Activated CD4-positive, alpha-beta T cell treated with anti-CD3 and anti-CD28 coated beads, Interleukin-2, amount 10 ng/mL, durations not matched to agents 24 days and 14 days (primary cell): Measurements from ENCODE around the gene TAS2R41. TPM values are rescaled to one million over a fixed set of nuclear protein-coding genes. Genes with fewer than 3 reads are reported as not detected.

Source experiments
- DNase-seq: peaks from one replicate; pipeline ENCODE4 v3.0.0; 2022
- H3K27ac Mint-ChIP-seq: one replicate; pipeline ENCODE4 v1.8.0; 2022; ENCODE audit warnings: mild to moderate bottlenecking, mixed read lengths
- H3K27me3 Mint-ChIP-seq: one replicate; pipeline ENCODE4 v1.8.0; 2022; ENCODE audit warnings: mixed read lengths
- H3K36me3 Mint-ChIP-seq: one replicate; pipeline ENCODE4 v1.8.0; 2022; ENCODE audit warnings: low read depth, mild to moderate bottlenecking, mixed read lengths
- H3K4me1 Mint-ChIP-seq: one replicate; pipeline ENCODE4 v1.8.0; 2021; ENCODE audit warnings: mixed read lengths
- H3K4me3 Mint-ChIP-seq: one replicate; pipeline ENCODE4 v1.8.0; 2022; ENCODE audit warnings: mild to moderate bottlenecking, moderate library complexity, mixed read lengths
- H3K9me3 Mint-ChIP-seq: one replicate; pipeline ENCODE4 v1.8.0; 2021; ENCODE audit warnings: mixed read lengths
- intact Hi-C: fragments of 100-400 bp; cut with micrococcal nuclease; formaldehyde crosslinking; loops from one replicate; pipeline ENCODE4 v1.15.1; 2023
- total RNA-seq: library from RNA; stranded (reverse); gene quantifications from 2 replicates; pipeline ENCODE4 v1.2.3, GENCODE V29; 2022

The TAS2R41 gene
- total RNA-seq, 1 donor from 2014 or later, result not detected

GRCh38 chr7:143448429-143448828, 29.2 kb upstream of the TAS2R41 start:
- no peaks in the 10 kb centered on the region for H3K4me1 Mint-ChIP-seq
- DNase-seq, result no peak
- H3K4me3 Mint-ChIP-seq, result no peak overlapping the region
- intact Hi-C loops, result no loop called here
- H3K36me3 Mint-ChIP-seq, result no peaks in the 10 kb centered on the region
- peaks cover 2% of the 10 kb centered on the region for H3K27me3 Mint-ChIP-seq
- H3K9me3 Mint-ChIP-seq, result no peaks in the 10 kb centered on the region
- no peak overlapping the region for H3K27ac Mint-ChIP-seq

GRCh38 chr7:143449793-143450192, 27.9 kb upstream of the TAS2R41 start:
- H3K27ac Mint-ChIP-seq, result no peak overlapping the region
- no peaks in the 10 kb centered on the region for H3K9me3 Mint-ChIP-seq
- intact Hi-C loops, result no loop called here
- no peaks in the 10 kb centered on the region for H3K36me3 Mint-ChIP-seq
- H3K4me1 Mint-ChIP-seq, result no peaks in the 10 kb centered on the region
- H3K27me3 Mint-ChIP-seq, result peaks cover 4% of the 10 kb centered on the region
- DNase-seq, result no peak
- H3K4me3 Mint-ChIP-seq, result no peak overlapping the region

DNA sequence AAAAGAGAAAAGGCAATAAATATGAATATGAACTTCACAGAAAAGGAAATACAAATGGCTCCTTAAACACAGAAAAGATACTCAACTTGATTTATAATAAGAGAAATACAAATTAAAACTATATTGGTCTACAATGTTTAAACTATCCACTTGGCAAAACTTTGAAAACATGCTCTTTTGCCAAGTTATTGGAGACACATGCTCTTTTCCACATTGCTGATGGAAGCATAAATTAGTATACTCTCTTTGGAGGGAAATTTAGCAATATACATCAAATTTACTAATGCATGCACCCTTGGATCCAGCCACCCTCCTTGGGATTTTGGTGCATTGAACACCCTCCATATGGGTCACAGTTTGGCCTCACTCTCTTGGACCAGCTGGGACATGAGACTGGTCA, 26.6 kb upstream of the TAS2R41 start:
- Mint-ChIP-seq H3K4me1 (no peaks in the 10 kb centered on the region), H3K4me3 (no peak overlapping the region), H3K36me3 (no peaks in the 10 kb centered on the region), H3K27me3 (peaks cover 4% of the 10 kb centered on the region), H3K27ac (no peak overlapping the region), H3K9me3 (no peaks in the 10 kb centered on the region)
- intact Hi-C loops, result no loop called here
- DNase-seq, result peak; percentile 42

- Mint-ChIP-seq H3K4me1 (no peaks in the 10 kb centered on the region), H3K27ac (no peak overlapping the region), H3K4me3 (no peak overlapping the region), H3K9me3 (no peaks in the 10 kb centered on the region), H3K36me3 (no peaks in the 10 kb centered on the region), H3K27me3 (peaks cover 4% of the 10 kb centered on the region)
- intact Hi-C loops, result no loop called here
- DNase-seq, result peak; percentile 41
Observed at GRCh38 chr7:143451746-143452145, 25.9 kb upstream of the TAS2R41 start.

DNA sequence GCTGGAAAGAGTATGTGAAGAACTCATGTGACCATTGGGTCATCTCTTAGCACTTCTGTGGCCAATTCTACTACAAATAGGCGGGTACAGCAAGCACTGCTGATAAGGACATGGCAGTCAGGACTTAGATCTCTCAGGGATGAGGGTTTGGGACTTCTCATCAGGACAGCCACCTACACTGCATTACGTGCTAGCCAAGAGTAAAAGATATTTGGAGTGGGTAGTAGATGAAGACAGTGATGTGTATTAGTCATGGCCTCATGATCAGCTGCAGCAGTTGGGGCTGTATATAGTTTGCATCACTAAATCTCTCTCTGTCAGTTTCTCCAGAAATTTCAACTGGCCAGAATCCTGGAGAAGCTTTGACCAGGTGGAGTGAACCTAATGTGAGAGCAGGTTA, 25.2 kb upstream of the TAS2R41 start:
- no peaks in the 10 kb centered on the region for H3K36me3 Mint-ChIP-seq
- no peak overlapping the region for H3K4me3 Mint-ChIP-seq
- no peaks in the 10 kb centered on the region for H3K4me1 Mint-ChIP-seq
- no peak overlapping the region for H3K27ac Mint-ChIP-seq
- DNase-seq, result peak; percentile 44
- peaks cover 4% of the 10 kb centered on the region for H3K27me3 Mint-ChIP-seq
- no peaks in the 10 kb centered on the region for H3K9me3 Mint-ChIP-seq
- intact Hi-C loops, result no loop called here

DNA sequence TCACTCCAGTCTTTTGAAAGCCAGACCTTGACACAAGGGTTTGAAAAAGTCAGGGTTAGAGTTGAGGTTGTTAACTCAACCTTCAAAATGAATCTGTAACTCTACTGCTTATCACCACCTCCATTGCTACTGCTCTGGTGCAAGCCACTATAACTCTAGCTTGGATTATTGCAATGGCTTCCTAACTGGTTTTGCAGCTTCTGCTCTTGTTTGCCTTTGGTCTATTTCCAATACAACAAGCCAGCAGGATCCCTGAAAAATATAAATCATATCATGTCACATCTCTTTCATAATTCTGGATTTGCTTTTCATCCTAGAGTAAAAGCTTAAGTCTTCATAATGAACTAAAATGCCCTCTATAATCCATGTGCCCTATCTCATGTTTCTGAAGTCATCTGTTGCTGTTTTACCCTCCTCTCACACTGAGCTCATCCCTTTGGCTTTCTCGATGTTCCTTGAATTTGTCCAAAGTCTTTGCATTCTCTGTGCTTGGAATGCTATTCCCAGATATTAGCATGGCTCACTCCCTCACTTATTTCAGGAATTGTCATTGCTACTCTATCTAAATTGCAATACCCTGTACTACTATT, 23.5 kb upstream of the TAS2R41 start:
- intact Hi-C loops, result no loop called here
- H3K4me3 Mint-ChIP-seq, result no peak overlapping the region

DNA sequence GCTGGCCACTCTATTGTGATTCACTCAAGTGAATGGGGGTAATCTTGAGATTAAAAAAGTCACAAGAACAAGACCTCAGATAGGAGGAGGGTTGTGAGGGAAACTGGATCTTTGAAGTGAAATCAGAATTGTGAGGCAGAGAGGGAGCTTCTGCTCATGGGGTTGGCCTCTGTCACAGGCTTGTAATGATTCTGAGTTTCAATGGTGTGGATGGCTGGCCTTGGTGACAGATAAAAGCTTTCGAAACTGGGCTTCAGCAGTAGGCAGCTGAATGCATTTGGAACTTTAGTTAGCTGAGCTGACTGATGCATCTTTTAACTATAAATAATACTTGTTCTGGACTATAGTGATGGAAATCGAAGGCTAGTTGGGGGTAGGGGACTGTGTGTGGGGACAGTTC, 22.2 kb upstream of the TAS2R41 start:
- Mint-ChIP-seq H3K27me3 (peaks cover 4% of the 10 kb centered on the region), H3K4me3 (no peak overlapping the region), H3K4me1 (no peaks in the 10 kb centered on the region), H3K36me3 (no peaks in the 10 kb centered on the region), H3K27ac (no peak overlapping the region), H3K9me3 (no peaks in the 10 kb centered on the region)
- intact Hi-C loops, result no loop called here
- peak; percentile 32 for DNase-seq

More for the DNA sequence above, 23.5 kb upstream of the TAS2R41 start:
- Mint-ChIP-seq H3K27ac (no peak overlapping the region), H3K27me3 (peaks cover 4% of the 10 kb centered on the region), H3K4me1 (no peaks in the 10 kb centered on the region), H3K36me3 (no peaks in the 10 kb centered on the region), H3K9me3 (no peaks in the 10 kb centered on the region)
- DNase-seq, result peak; percentile 21

- no peaks in the 10 kb centered on the region for H3K4me1 Mint-ChIP-seq
- no peak for DNase-seq
- intact Hi-C loops, result no loop called here
- no peak overlapping the region for H3K4me3 Mint-ChIP-seq
- H3K27me3 Mint-ChIP-seq, result peaks cover 4% of the 10 kb centered on the region
- H3K27ac Mint-ChIP-seq, result no peak overlapping the region
- H3K9me3 Mint-ChIP-seq, result no peaks in the 10 kb centered on the region
- no peaks in the 10 kb centered on the region for H3K36me3 Mint-ChIP-seq
Observed at GRCh38 chr7:143455942-143456341, 21.7 kb upstream of the TAS2R41 start.

DNA sequence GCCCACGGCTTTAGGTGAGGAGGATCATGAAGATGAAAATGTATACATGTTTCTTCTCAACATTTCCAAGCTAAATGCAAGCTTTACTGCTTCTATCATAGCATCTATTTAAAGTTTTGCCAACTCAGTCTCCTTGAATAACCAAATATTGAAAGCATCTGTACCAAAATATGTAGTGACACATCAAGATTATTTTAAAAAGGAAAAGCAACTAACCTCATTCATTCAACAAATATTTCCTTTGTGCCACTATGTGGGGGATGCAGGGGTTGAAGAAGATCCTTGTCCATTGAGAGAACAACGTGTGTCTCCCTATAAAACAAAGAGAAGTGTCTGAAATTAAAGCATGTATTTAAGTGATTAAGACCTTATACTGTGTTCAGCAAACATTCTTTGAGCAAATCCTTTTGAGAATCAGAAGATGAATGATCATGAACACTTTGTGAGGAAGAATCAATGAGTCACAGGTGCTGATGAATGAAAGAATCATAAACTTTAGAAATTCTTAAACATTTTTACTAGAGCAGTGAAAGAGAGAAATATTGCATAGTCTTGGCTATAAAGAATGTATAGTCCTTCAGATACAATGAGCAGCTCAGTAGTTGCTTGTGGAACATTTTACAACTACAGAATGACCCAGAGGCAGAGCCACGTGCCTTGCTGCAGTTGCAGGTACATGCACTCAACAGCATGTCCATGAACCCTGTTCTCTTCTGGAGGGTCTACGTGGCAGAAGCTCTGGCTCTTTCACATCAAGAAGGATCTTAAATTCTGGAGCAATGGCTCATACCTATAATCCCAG, 20.5 kb upstream of the TAS2R41 start:
- H3K27me3 Mint-ChIP-seq, result peaks cover 4% of the 10 kb centered on the region

DNA sequence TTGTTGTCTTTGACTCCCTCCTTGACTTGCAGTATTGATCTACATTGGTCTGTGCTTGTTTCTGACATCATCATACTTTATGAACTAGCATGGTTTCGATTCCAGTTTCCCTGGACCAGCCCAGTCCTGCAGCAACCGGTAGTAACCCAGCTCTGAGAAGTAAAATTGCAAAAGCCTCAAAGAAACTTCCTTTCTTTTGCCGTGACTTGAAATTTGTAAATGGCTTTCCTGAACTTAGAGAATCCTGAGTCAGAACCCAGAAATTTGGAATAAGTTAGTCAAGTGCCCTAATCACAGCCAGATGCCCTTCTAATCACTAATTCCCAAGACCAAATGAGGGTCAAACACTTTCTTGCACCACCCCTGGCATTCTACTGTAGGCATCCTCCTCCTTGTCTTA, 19.4 kb upstream of the TAS2R41 start:
- peaks cover 4% of the 10 kb centered on the region for H3K27me3 Mint-ChIP-seq
- intact Hi-C loops, result no loop called here
- no peak overlapping the region for H3K4me3 Mint-ChIP-seq
- no peak overlapping the region for H3K27ac Mint-ChIP-seq
- DNase-seq, result peak; percentile 29
- no peaks in the 10 kb centered on the region for H3K9me3 Mint-ChIP-seq
- H3K4me1 Mint-ChIP-seq, result no peaks in the 10 kb centered on the region
- H3K36me3 Mint-ChIP-seq, result no peaks in the 10 kb centered on the region

More for the DNA sequence above, 20.5 kb upstream of the TAS2R41 start:
- no peaks in the 10 kb centered on the region for H3K9me3 Mint-ChIP-seq
- no peak for DNase-seq
- intact Hi-C loops, result no loop called here
- H3K36me3 Mint-ChIP-seq, result no peaks in the 10 kb centered on the region
- H3K4me1 Mint-ChIP-seq, result no peaks in the 10 kb centered on the region
- no peak overlapping the region for H3K4me3 Mint-ChIP-seq
- H3K27ac Mint-ChIP-seq, result no peak overlapping the region

GRCh38 chr7:143458681-143459080, 19.0 kb upstream of the TAS2R41 start:
- intact Hi-C loops, result no loop called here
- H3K4me1 Mint-ChIP-seq, result no peaks in the 10 kb centered on the region
- no peak overlapping the region for H3K27ac Mint-ChIP-seq

DNA sequence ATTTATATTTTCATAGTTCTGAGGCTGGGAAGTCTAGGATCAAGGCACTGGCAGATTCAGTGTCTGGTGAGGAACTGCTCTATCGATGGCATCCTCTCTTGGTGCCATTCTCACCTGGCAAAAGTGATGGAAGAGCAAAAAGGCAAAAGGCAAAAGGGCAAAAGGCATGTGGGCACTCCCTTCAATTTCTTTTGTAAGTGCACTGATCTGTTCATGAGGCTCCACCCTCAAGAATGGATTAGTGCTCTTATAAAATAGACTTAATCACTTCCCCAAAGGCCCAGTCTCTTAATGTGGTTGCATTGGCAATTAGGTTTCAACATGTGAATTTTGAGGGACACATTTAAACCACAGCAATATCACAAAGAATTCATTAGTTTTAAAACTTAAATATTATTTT, 18.3 kb upstream of the TAS2R41 start:
- no peak for DNase-seq
- Mint-ChIP-seq H3K36me3 (no peaks in the 10 kb centered on the region), H3K4me1 (no peaks in the 10 kb centered on the region), H3K27me3 (peaks cover 3% of the 10 kb centered on the region), H3K27ac (no peak overlapping the region), H3K9me3 (no peaks in the 10 kb centered on the region), H3K4me3 (no peak overlapping the region)
- intact Hi-C loops, result no loop called here

More at GRCh38 chr7:143458681-143459080, 19.0 kb upstream of the TAS2R41 start:
- peak; percentile 23 for DNase-seq
- no peak overlapping the region for H3K4me3 Mint-ChIP-seq
- H3K27me3 Mint-ChIP-seq, result peaks cover 4% of the 10 kb centered on the region
- H3K9me3 Mint-ChIP-seq, result no peaks in the 10 kb centered on the region
- no peaks in the 10 kb centered on the region for H3K36me3 Mint-ChIP-seq

DNA sequence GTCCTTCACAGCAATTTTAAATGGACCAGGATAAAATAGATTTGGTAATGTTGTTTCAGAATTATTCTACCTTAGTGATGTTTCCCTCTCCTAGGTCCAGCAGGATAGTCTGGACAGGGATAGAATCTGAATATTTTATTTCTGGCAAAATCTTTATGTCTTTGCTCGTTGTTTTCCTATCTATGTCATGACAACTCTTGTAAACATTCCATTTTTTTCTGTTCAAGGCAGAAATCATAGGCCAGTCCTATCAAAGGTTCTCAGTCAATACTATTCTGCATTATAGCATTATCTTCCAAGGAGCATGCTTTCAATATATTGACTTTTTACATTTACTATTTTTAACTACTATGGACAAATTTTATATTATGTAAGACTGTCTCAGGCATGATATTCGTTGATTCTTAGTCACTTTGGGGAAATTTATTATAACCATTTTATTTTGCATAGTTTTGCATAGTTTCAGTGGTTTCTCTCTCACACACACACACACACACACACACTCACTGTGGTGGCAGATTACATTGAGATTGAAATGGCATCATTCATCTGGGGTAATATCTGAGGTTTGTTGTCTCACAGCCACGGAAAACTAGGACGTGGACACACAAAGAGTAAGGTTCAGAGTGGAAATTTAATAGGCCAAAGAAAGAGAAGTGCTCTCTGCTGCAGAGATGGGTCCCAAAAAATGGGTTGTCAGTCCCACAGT, 17.2 kb upstream of the TAS2R41 start:
- Mint-ChIP-seq H3K4me1 (no peaks in the 10 kb centered on the region), H3K9me3 (no peaks in the 10 kb centered on the region), H3K36me3 (no peaks in the 10 kb centered on the region), H3K27ac (no peak overlapping the region), H3K4me3 (no peak overlapping the region), H3K27me3 (peaks cover 6% of the 10 kb centered on the region)
- DNase-seq, result no peak
- intact Hi-C loops, result no loop called here

- no peak overlapping the region for H3K4me3 Mint-ChIP-seq
- no peaks in the 10 kb centered on the region for H3K4me1 Mint-ChIP-seq
- H3K36me3 Mint-ChIP-seq, result no peaks in the 10 kb centered on the region
- peak; percentile 34 for DNase-seq
- no peak overlapping the region for H3K27ac Mint-ChIP-seq
- intact Hi-C loops, result no loop called here
- no peaks in the 10 kb centered on the region for H3K9me3 Mint-ChIP-seq
- H3K27me3 Mint-ChIP-seq, result peaks cover 6% of the 10 kb centered on the region
Observed at GRCh38 chr7:143462045-143462444, 15.6 kb upstream of the TAS2R41 start.
